ENCODE results near the gene PLA2G4F.

PLA2G4F gene

DNA sequence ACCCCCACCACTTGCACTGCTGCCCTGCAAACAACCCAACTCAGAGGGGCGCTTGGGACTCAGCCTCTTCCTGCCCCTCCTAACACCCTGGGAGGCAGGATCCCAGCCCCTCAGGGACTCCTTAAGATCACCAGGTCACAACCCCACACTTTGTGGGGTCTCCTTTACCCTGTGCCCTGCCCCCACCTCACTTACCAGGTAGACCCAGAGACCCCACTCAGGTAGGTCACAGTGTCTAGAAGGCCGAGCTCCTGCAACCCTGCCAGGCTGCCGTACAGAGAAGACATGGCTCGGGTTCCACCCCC lies 9.1 kb downstream of the PLA2G4F start:
- DNase-seq (ENCODE audit: low read depth): no peak

GRCh38 chr15:42146551-42147430 lies 9.6 kb downstream of the PLA2G4F start:
- DNase-seq (ENCODE audit: low read depth): no peak

DNA sequence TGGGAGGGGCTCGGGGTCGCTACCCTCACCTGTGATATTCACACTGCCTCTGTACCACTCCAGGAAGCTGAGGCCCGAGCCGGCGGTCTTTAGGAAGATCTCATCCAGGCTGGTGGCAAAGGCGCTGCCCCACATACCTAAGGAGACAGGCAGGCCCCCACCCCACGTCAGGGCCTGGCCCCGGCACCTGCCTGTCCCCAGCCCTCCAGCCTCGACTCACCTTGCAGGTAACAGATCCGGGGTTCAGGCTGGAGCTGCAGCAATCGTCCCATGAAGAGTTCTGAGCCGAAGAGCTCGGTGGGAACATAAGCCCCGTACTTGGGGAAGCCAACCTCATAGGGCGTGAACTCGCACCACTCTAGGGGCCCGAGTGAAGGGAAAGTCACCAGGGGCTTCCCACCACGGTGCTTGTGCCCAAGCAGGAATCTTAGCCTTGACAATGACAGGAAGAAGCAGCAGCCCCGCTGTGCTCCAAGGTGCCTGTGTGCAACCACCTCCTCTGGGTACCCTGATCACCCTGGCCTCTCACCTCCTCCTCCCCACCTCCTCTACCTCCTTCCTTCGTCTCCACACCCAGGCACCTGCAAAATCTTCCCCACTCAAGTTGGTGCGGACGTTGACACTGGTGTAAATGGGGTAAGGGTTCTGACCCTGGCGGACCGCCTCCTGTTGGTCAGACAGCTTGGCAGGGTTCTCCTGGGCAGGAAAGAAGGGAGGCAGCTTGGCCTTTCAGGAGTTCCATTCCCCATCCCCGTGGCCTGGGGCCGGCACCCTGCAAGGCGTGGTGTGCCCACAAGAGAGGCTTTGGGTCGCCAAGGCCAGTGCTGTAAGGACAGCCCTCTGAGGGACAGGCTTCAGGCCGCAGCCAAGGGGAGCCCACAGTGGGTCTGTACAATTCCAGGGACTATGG lies 10.6 kb downstream of the PLA2G4F start:
- DNase-seq (ENCODE audit: low read depth): no peak

DNA sequence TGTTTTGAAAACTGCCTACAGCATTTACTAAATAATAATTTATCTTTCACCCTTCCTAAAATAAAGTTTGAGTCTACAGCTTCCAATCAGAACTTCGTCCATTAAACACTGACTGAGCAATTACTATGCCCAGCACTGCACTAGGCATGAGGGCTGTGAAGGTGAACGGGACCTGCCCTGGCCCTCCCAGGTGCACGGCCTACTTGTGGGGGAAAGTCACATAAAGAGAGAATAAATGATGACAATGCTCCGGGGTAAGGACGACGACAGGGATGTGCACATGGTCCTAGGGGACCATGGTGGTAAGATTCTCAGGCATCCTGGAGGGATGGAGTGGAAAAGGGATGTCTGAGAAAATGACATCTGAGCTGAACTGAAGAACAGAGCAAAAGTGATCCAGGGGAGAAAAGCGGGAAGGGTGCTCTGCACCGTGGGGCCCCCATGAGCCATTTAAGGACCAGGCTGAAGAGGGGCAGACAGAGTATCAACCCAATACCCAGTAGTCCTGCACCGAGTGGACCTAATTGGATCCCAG lies 11.5 kb downstream of the PLA2G4F start:
- no peak for DNase-seq (ENCODE audit: low read depth)

DNA sequence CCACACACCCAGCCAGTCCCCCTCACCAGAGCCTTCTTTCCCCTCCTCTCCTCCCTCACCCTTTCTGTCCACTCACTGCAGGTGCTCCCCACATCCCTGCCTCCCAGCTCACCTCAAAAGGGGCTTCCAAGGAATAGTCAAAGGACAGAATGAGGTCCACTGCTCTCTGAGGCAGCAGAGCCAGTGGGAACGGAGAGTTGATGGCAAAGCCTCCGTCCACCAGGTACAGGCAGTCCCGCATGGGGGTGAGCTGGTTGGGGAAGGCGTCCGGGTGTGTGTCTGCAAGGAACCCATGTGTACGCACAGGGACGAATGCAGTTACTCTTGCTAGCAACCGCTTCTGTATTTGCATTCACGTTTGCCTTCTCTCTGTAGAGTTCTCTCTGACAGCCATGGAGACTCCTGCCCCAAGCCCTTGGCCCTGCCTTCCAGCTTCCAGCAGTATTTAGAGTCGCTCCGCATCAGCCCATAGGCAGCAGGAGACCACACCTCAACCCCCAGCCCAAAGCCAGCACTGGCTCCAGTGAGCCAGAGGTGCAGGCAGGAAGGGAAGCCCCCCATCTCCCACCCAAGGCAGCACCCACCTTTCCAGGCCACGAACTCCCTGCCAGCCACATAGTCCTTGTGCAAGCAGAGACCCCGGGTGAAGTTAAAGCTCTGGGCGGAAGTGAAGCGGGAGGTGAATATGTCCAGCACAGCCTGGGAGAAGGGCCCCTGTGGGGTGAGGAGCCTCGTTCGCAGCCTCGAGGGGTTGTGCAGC lies 12.4 kb downstream of the PLA2G4F start:
- DNase-seq (ENCODE audit: low read depth): no peak

- no peak for DNase-seq (ENCODE audit: low read depth)
These were observed 13.1 kb downstream of the PLA2G4F start for GRCh38 chr15:42143356-42143755.

- DNase-seq (ENCODE audit: low read depth): no peak
These were observed 14.4 kb downstream of the PLA2G4F start for GRCh38 chr15:42141795-42142667.

- DNase-seq (ENCODE audit: low read depth): no peak
These were observed 15.2 kb downstream of the PLA2G4F start for GRCh38 chr15:42141246-42141645.

- DNase-seq (ENCODE audit: low read depth): no peak
These were observed 15.9 kb downstream of the PLA2G4F start for GRCh38 chr15:42140383-42141070.

DNA sequence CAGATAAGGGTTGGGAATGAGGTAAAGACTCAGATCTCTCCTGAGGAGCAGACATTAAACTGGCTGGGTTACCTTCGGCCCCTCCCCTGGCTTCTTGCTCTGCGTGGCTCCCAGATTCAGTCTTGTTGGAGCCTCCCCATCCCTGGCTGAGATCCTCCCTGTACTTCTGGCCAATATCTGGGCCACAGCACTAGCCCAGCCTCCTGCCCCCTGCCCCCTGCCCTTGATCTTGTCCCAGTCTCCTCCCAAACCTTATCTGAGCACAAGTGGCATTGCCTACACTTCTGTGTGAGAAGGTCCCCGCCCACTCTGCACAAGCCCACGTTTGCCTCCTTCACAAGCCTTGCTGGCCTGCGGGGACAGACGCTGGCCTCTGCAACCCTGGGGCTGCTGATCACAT lies 16.8 kb downstream of the PLA2G4F start:
- DNase-seq (ENCODE audit: low read depth): no peak

DNA sequence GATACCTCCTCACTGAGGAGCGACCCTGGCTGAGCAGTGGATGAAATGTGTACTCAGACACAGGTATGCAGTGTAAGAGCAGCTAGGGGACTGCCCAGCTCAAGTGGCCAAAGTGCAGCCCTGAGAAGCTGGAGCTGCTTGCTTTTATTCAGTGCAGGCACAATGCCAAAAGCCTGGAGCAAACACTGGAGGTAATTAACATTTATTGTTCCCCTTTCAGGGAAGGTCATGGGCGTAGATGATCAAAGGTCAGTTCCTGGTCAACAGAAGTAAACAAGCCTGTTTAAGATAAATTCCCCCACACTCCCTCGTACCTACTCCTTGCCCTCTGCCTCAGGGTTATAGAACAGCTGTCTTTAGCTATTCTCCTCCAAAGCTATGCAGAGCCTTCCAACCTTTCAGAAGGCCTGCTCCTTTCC lies 17.5 kb downstream of the PLA2G4F start:
- DNase-seq (ENCODE audit: low read depth): no peak

GRCh38 chr15:42138411-42138810 lies 18.0 kb downstream of the PLA2G4F start:
- DNase-seq (ENCODE audit: low read depth): no peak

- DNase-seq (ENCODE audit: low read depth): no peak
These were observed 18.8 kb downstream of the PLA2G4F start for GRCh38 chr15:42137461-42138261.

- no peak for DNase-seq (ENCODE audit: low read depth)
These were observed 19.9 kb downstream of the PLA2G4F start for GRCh38 chr15:42136513-42136912.

- DNase-seq (ENCODE audit: low read depth): no peak
These were observed 21.1 kb downstream of the PLA2G4F start for GRCh38 chr15:42135351-42135750.

GRCh38 chr15:42134617-42135245 lies 21.7 kb downstream of the PLA2G4F start:
- DNase-seq (ENCODE audit: low read depth): no peak

GRCh38 chr15:42133886-42134502 lies 22.4 kb downstream of the PLA2G4F start:
- DNase-seq (ENCODE audit: low read depth): peak; percentile 46

DNA sequence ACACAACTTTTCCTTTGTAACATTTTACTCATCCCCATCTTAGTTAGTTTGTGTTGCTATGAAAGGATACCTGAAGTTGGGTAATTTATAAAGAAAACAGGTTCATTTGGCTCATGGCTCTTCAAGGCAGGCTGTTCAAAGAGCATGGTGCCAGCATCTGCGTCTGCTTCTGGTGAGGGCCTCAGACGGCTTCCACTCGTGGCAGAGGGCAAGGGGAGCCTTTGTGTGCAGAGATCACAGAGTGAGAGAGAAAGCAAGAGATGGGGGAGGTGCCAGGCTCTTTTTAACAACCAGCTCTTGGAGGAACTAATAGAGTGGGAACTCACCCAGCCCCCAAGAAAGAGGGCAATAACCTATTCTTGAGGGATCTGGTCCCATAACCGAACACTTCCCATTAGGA lies 23.1 kb downstream of the PLA2G4F start:
- no peak for DNase-seq (ENCODE audit: low read depth)
